IMR-90 (cell line): ENCODE measurements around the gene TFAP2B. TPM values are rescaled to one million over a fixed set of nuclear protein-coding genes. Genes with fewer than 3 reads are reported as not detected.

Experiments
- ATAC-seq: fragments of 200-7000 bp; cut with Tn5 transposase; 2 replicates; pipeline ENCODE4 v1.9.1; 2020; ENCODE audit warnings: low read depth, mild to moderate bottlenecking, moderate library complexity
- BruUV-seq: library from RNA; stranded (reverse); fragments of 400-500 nt; replicated peaks from 2 replicates; lab custom pipeline; 2021; lab: Mats Ljungman, UMichigan
- CTCF ChIA-PET: fragments of 300-600 bp; formaldehyde crosslinking; extraction: SDS; loops from one replicate; lab custom pipeline; 2021; ENCODE audit warnings: antibody characterized with exemption; lab: Yijun Ruan, JAX
- POLR2A ChIA-PET: fragments of 300-600 bp; sonication (Branson Sonifier 250); formaldehyde crosslinking; loops from one replicate; lab custom pipeline; 2022; ENCODE audit warnings: antibody characterized with exemption; ENCODE audit not compliant: unreplicated experiment; lab: Charles Lee
- DNase-seq: peaks from one replicate; pipeline ENCODE4 v3.0.0; 2013
- H2AFZ ChIP-seq: replicated peaks from 2 replicates; pipeline ENCODE3; 2013; ENCODE audit warnings: low read length, mild to moderate bottlenecking; ENCODE audit not compliant: poor library complexity
- H2AK5ac ChIP-seq: 2 replicates; pipeline ENCODE4 v1.6.1; 2013; ENCODE audit warnings: low read depth, low read length, inconsistent platforms
- H2AK9ac ChIP-seq: replicated peaks from 2 replicates; pipeline ENCODE3; 2013; ENCODE audit warnings: mild to moderate bottlenecking, low read depth, low read length, moderate library complexity; ENCODE audit not compliant: poor library complexity
- H2BK120ac ChIP-seq: 2 replicates; pipeline ENCODE4 v1.6.1; 2013; ENCODE audit warnings: low read depth, low read length, inconsistent platforms
- H2BK15ac ChIP-seq: 3 replicates; pipeline ENCODE4 v1.6.1; 2013; ENCODE audit warnings: low read depth, low read length, inconsistent platforms
- H2BK20ac ChIP-seq: 2 replicates; pipeline ENCODE4 v1.6.1; 2013; ENCODE audit warnings: low read depth, mild to moderate bottlenecking, inconsistent platforms, low read length, moderate library complexity
- H2BK5ac ChIP-seq: 2 replicates; pipeline ENCODE4 v1.6.1; 2013; ENCODE audit warnings: mild to moderate bottlenecking, low read depth, low read length, inconsistent platforms; ENCODE audit not compliant: poor library complexity, severe bottlenecking
- H3K14ac ChIP-seq: replicated peaks from 2 replicates; pipeline ENCODE4 v1.6.1; 2013; ENCODE audit warnings: low read depth, low read length, inconsistent platforms
- H3K18ac ChIP-seq: 2 replicates; pipeline ENCODE4 v1.6.1; 2013; ENCODE audit warnings: low read depth, low read length, control low read depth
- H3K23ac ChIP-seq: 2 replicates; pipeline ENCODE4 v1.6.1; 2013; ENCODE audit warnings: low read depth, low read length, inconsistent platforms
- H3K27ac ChIP-seq: 2 replicates; pipeline ENCODE4 v1.5.1; 2013; ENCODE audit warnings: mild to moderate bottlenecking, control low read depth, low read length; ENCODE audit not compliant: insufficient read depth
- H3K27me3 ChIP-seq: 2 replicates; pipeline ENCODE4 v1.6.1; 2013; ENCODE audit warnings: low read length; ENCODE audit not compliant: control insufficient read depth, insufficient read depth
- H3K36me3 ChIP-seq: 2 replicates; pipeline ENCODE4 v1.6.1; 2013; ENCODE audit warnings: low read length, mixed read lengths; ENCODE audit not compliant: control insufficient read depth, insufficient read depth
- H3K4ac ChIP-seq: 2 replicates; pipeline ENCODE4 v1.6.1; 2013; ENCODE audit warnings: low read depth, low read length, inconsistent platforms
- H3K4me1 ChIP-seq: 2 replicates; pipeline ENCODE4 v1.6.1; 2013; ENCODE audit warnings: low read length, mixed read lengths; ENCODE audit not compliant: control insufficient read depth, insufficient read depth
- H3K4me2 ChIP-seq: 2 replicates; pipeline ENCODE4 v1.6.1; 2013; ENCODE audit warnings: low read depth, mild to moderate bottlenecking, control low read depth, low read length, moderate library complexity
- H3K4me3 ChIP-seq: 2 replicates; pipeline ENCODE4 v1.5.1; 2013; ENCODE audit warnings: low read depth, mild to moderate bottlenecking, control low read depth, low read length, moderate library complexity; ENCODE audit not compliant: insufficient read depth
- H3K56ac ChIP-seq: 2 replicates; pipeline ENCODE4 v1.6.1; 2013; ENCODE audit warnings: low read length, inconsistent platforms; ENCODE audit not compliant: insufficient read depth; ENCODE audit errors: extremely low read depth
- H3K79me1 ChIP-seq, 2 experiments: 2 replicates each; pipeline ENCODE4 v1.6.1; 2013; ENCODE audit warnings: low read length in 2 of 2, inconsistent platforms in 1 of 2, low read depth in 1 of 2
- H3K9ac ChIP-seq: 2 replicates; pipeline ENCODE4 v1.6.1; 2013; ENCODE audit warnings: low read depth, low read length, control low read depth
- H3K9me1 ChIP-seq: 2 replicates; pipeline ENCODE4 v1.6.1; 2013; ENCODE audit warnings: low read length, inconsistent platforms; ENCODE audit not compliant: insufficient read depth
- H3K9me3 ChIP-seq: 2 replicates; pipeline ENCODE4 v1.6.1; 2013; ENCODE audit warnings: low read length; ENCODE audit not compliant: control insufficient read depth, insufficient read depth
- H4K20me1 ChIP-seq: 2 replicates; pipeline ENCODE4 v1.6.1; 2013; ENCODE audit warnings: low read length, inconsistent platforms; ENCODE audit not compliant: insufficient read depth
- H4K5ac ChIP-seq: 2 replicates; pipeline ENCODE4 v1.6.1; 2013; ENCODE audit warnings: mild to moderate bottlenecking, low read depth, low read length, control low read depth
- H4K8ac ChIP-seq, 2 experiments: 2 replicates each; pipeline ENCODE4 v1.6.1; 2013; ENCODE audit warnings: low read depth in 2 of 2, low read length in 2 of 2, control low read depth in 1 of 2, inconsistent platforms in 1 of 2
- H4K91ac ChIP-seq: 2 replicates; pipeline ENCODE4 v1.6.1; 2013; ENCODE audit warnings: low read depth, low read length, inconsistent platforms; ENCODE audit not compliant: insufficient read depth
- BHLHE40 ChIP-seq: fragments of 150-350 bp; IDR thresholded peaks from 2 replicates; pipeline ENCODE4 v1.6.1; 2016; ENCODE audit warnings: mild to moderate bottlenecking, low read depth, low read length
- CEBPB ChIP-seq: IDR thresholded peaks from 2 replicates; pipeline ENCODE4 v1.6.1; 2012; ENCODE audit warnings: low read depth, low read length, improper control_type of control experiment
- CHD1 ChIP-seq: IDR thresholded peaks from 2 replicates; pipeline ENCODE4 v1.6.1; 2012; ENCODE audit warnings: low read depth, low read length, improper control_type of control experiment
- FOS ChIP-seq: fragments of 150-350 bp; IDR thresholded peaks from 2 replicates; pipeline ENCODE4 v1.6.1; 2016; ENCODE audit warnings: low read depth, low read length
- MAFK ChIP-seq: IDR thresholded peaks from 2 replicates; pipeline ENCODE4 v1.6.1; 2012; ENCODE audit warnings: low read depth, low read length, improper control_type of control experiment
- MAZ ChIP-seq: IDR thresholded peaks from 2 replicates; pipeline ENCODE4 v1.6.1; 2012; ENCODE audit warnings: low read depth, mild to moderate bottlenecking, low read length, improper control_type of control experiment, moderate library complexity, borderline replicate concordance
- MXI1 ChIP-seq: IDR thresholded peaks from 2 replicates; pipeline ENCODE4 v1.6.1; 2012; ENCODE audit warnings: low read depth, mild to moderate bottlenecking, low read length, moderate library complexity, borderline replicate concordance
- NFE2L2 ChIP-seq: fragments of 150-350 bp; IDR thresholded peaks from 2 replicates; pipeline ENCODE4 v1.6.1; 2016; ENCODE audit warnings: low read depth, mild to moderate bottlenecking, low read length
- RAD21 ChIP-seq: IDR thresholded peaks from 2 replicates; pipeline ENCODE4 v1.6.1; 2012; ENCODE audit warnings: low read length, improper control_type of control experiment
- RFX5 ChIP-seq: IDR thresholded peaks from 2 replicates; pipeline ENCODE4 v1.8.0; 2012; ENCODE audit warnings: low read depth, mild to moderate bottlenecking, low read length, moderate library complexity
- SMC3 ChIP-seq: fragments of 150-350 bp; IDR thresholded peaks from 2 replicates; pipeline ENCODE4 v1.6.1; 2016; ENCODE audit warnings: low read depth, mild to moderate bottlenecking, antibody characterized with exemption, low read length, moderate library complexity
- WGBS, 2 experiments: methylation state at CpG; one replicate each; pipeline versions ENCODE4 v1.1.5 to v1.1.7; 2013; ENCODE audit warnings: missing lambda C conversion rate in 2 of 2; ENCODE audit not compliant: insufficient read length in 1 of 2; ENCODE audit errors: extremely low coverage in 2 of 2; 5-methylcytosine and 5-hydroxymethylcytosine counted together
- dilution Hi-C: fragments of 300-500 bp; cut with HindIII; formaldehyde crosslinking; loops from one replicate; pipeline ENCODE4 v1.14.3; 2018; ENCODE audit warnings: low sequenced_read_pairs; ENCODE audit not compliant: unreplicated experiment
- in situ Hi-C: fragments of 300-500 bp; cut with MboI; formaldehyde crosslinking; loops from 3 replicates; pipeline ENCODE4 v1.14.3; 2019; ENCODE audit warnings: low sequenced_read_pairs, inconsistent platforms, mixed read lengths
- intact Hi-C: fragments of 100-400 bp; cut with micrococcal nuclease; formaldehyde crosslinking; loops from 2 replicates; pipeline ENCODE4 v1.10.0; 2022
- polyA plus RNA-seq, 3 experiments: library from polyadenylated mRNA; depleted of rRNA; stranded (reverse); fragments of >200 nt; gene quantifications; 2 replicates each; pipeline ENCODE4 v1.2.3, GENCODE V29; 2012; ENCODE audit warnings: low replicate concordance in 1 of 3
- total RNA-seq: library from RNA; depleted of rRNA; stranded (reverse); fragments of >200 nt; gene quantifications from 2 replicates; pipeline ENCODE4 v1.2.3, GENCODE V29; 2012
- TF ChIP-seq, protein P1 (sequence below): fragments of 150-350 bp; IDR thresholded peaks from 2 replicates; pipeline ENCODE4 v1.6.1; 2016; ENCODE audit warnings: low read depth, mild to moderate bottlenecking, low read length, moderate library complexity, borderline replicate concordance
- TF ChIP-seq, protein P2 (sequence below): conservative IDR thresholded peaks from 2 replicates; pipeline ENCODE4 v1.5.1; 2012; ENCODE audit warnings: mild to moderate bottlenecking, low read depth, low read length, improper control_type of control experiment
- TF ChIP-seq, protein P3 (sequence below): fragments of 150-350 bp; IDR thresholded peaks from 2 replicates; pipeline ENCODE4 v1.6.1; 2017; ENCODE audit warnings: mild to moderate bottlenecking, antibody characterized with exemption, low read length, low read depth

TFAP2B gene
- total and polyA plus RNA-seq, 2 of the 4 experiments (the other 2 are of a cell fraction): not detected

DNA sequence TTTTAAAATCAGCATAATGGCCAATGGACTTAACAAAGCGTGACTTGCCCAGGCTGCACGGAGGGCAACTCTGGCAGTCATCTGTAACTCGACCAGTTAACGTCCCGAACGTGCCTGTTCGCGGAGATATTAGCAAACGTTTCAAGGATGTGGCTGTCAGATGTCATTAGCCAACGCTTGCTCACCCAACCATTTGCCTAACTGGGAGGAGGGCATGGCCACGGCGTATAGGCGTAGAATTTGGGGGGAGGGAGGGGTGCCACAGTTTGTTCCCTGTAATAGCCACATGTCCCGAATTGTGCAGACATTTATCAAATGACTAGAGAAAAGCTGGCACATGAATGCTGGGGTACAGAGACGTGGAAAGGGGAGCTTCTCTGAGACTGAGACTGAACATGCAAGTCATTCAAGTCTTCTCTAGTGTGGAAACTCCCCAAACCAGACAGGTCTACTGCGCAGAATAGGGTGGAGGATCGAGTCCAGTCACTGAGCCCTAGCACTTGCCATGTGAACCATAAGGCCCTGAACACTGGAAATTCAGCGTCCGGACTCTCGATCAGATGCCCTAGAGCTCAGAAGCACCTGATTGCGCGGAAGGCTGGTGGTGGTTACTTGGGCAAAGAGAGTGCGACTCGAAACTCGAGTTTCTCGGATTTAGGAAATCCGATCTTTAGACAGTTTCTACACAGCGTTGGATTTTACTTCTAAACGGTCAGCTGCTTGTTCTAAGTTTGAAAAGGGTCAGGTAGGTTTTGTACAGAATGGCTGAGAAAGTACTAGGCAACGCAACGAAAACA lies 32.6 kb downstream of the TFAP2B start:
- Histone ChIP-seq H2BK120ac (no peak overlapping the region), H2AK9ac (no peak overlapping the region), H4K20me1 (no peaks in the 10 kb centered on the region), H3K4me3 (no peak overlapping the region), H4K8ac (no peak overlapping the region), H2BK20ac (no peak overlapping the region), H3K27me3 (peaks cover 18% of the 10 kb centered on the region), H3K27ac (no peak overlapping the region), H2AFZ (no peak overlapping the region), H3K23ac (no peak overlapping the region), H2AK5ac (no peak overlapping the region), H3K18ac (no peak overlapping the region), H3K79me1 (no peaks in the 10 kb centered on the region), H3K4me2 (no peak overlapping the region), H4K91ac (no peak overlapping the region), H3K4me1 (no peaks in the 10 kb centered on the region), H2BK15ac (no peak overlapping the region), H2BK5ac (no peak overlapping the region), H3K14ac (no peak overlapping the region), H3K9ac (no peak overlapping the region), H3K56ac (no peak overlapping the region), H3K9me1 (no peaks in the 10 kb centered on the region), H3K36me3 (no peaks in the 10 kb centered on the region), H3K4ac (no peak overlapping the region), H4K5ac (no peak overlapping the region), H3K9me3 (no peaks in the 10 kb centered on the region)
- dilution Hi-C loops (no loop called here), intact Hi-C loops (no loop called here), in situ Hi-C loops (no loop called here)
- DNase-seq (no peak), ATAC-seq (no peak)
- WGBS, 2 experiments: 7% methylated on average over 10 of the region's 31 CpGs; no CpG with 5 or more reads in 1 of the 2 experiments
- ChIA-PET POLR2A (no interaction called here), CTCF (no interaction called here)
- TF ChIP-seq, protein P1, sequence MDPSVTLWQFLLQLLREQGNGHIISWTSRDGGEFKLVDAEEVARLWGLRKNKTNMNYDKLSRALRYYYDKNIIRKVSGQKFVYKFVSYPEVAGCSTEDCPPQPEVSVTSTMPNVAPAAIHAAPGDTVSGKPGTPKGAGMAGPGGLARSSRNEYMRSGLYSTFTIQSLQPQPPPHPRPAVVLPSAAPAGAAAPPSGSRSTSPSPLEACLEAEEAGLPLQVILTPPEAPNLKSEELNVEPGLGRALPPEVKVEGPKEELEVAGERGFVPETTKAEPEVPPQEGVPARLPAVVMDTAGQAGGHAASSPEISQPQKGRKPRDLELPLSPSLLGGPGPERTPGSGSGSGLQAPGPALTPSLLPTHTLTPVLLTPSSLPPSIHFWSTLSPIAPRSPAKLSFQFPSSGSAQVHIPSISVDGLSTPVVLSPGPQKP: no peak
- TF ChIP-seq FOS (no peak), SMC3 (no peak), BHLHE40 (no peak), MXI1 (no peak), RAD21 (no peak), CEBPB (no peak), RFX5 (no peak), CHD1 (no peak), MAFK (no peak), NFE2L2 (no peak), MAZ (no peak)
- TF ChIP-seq, protein P2, sequence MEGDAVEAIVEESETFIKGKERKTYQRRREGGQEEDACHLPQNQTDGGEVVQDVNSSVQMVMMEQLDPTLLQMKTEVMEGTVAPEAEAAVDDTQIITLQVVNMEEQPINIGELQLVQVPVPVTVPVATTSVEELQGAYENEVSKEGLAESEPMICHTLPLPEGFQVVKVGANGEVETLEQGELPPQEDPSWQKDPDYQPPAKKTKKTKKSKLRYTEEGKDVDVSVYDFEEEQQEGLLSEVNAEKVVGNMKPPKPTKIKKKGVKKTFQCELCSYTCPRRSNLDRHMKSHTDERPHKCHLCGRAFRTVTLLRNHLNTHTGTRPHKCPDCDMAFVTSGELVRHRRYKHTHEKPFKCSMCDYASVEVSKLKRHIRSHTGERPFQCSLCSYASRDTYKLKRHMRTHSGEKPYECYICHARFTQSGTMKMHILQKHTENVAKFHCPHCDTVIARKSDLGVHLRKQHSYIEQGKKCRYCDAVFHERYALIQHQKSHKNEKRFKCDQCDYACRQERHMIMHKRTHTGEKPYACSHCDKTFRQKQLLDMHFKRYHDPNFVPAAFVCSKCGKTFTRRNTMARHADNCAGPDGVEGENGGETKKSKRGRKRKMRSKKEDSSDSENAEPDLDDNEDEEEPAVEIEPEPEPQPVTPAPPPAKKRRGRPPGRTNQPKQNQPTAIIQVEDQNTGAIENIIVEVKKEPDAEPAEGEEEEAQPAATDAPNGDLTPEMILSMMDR: no peak
- TF ChIP-seq, protein P3, sequence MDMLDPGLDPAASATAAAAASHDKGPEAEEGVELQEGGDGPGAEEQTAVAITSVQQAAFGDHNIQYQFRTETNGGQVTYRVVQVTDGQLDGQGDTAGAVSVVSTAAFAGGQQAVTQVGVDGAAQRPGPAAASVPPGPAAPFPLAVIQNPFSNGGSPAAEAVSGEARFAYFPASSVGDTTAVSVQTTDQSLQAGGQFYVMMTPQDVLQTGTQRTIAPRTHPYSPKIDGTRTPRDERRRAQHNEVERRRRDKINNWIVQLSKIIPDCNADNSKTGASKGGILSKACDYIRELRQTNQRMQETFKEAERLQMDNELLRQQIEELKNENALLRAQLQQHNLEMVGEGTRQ: no peak
- no TSS peak for BruUV-seq
